ENCODE results near the gene TMEM30A.

The TMEM30A gene

GRCh38 chr6:75262716-75263400 lies 21.7 kb downstream of the TMEM30A start:
- no peak overlapping the region for H3K4me3 ChIP-seq (ENCODE audit: low read depth, low read length)
- no peak for TF ChIP-seq CTCF (IDR thresholded peaks at IDR 0.05; ENCODE audit: low read depth, low read length)

DNA sequence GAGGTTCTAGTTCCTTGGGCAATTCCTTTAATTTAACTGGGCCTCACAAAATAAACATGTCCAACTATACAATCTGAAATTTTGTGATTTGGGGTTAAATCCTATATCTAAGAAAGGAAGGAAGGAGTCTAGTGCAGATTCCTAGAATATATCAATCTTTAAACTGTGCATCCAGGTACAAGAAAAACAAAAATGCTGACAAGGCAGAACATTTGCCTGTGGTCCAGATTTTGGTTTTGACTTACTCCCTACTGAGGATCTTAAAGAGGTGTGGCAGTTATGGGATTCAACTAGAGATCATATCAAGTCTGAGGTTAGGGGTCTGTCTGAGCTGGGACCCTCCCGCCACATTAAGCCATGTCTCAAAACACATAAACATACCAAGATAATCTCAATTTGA lies 23.3 kb downstream of the TMEM30A start:
- no peak for TF ChIP-seq CTCF (IDR thresholded peaks at IDR 0.05; ENCODE audit: low read depth, low read length)

DNA sequence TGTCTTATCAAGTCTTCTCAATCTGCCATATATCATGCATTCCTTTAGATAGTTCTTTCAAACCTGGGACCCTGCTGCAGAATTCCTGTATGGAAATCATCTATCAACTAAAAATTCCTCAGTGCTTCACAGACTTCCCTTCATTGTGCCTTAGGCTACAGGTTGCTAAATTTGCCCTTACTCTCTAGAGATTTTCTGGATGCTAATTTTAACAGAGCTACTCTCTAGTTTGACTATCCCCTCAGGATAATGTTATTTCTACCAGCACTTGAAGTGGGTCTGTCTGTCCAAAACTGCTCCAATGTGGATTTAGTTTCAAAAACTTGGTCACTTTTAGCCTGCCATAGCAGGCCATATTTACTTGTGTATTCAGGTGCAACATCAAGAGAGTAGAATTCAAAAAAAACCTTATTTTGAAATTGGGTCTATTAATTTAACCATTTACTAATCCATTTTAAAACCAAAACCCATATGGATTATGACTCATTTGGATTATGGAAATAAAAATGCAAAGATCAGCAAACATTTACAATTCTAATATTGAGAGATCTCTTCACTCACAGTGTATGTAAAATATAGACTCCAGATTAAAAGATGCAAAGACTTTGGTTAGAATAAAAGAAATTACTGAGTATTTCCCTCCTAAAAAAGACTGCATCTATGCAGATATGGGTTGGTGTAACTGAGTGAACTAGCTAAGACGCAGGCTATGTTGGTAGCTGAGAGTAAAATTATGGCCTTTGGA lies 27.1 kb downstream of the TMEM30A start:
- no peak for TF ChIP-seq CTCF (IDR thresholded peaks at IDR 0.05; ENCODE audit: low read depth, low read length)
- H3K4me3 ChIP-seq (ENCODE audit: low read depth, low read length), result no peak overlapping the region

More for the DNA sequence above, 23.3 kb downstream of the TMEM30A start:
- H3K4me3 ChIP-seq (ENCODE audit: low read depth, low read length), result no peak overlapping the region

DNA sequence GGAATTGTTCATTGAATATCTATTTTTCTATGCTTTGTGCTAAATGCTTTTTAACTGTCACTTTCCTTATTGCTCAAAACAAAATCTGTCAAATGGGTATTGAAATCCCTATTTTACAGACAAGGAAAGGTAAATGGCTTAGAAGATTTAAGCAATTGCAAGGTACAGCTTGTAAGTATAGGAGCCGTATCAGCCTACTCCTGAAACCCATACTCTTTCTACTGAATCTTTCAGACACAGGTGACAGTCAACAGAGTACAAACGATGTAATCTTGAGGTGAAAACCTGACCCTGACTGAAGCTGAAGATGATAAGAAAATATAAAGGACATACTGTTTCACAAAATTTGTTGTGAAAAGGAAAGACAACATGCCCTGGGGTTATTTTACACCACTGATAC lies 34.0 kb downstream of the TMEM30A start:
- H3K4me3 ChIP-seq (ENCODE audit: low read depth, low read length), result no peak overlapping the region
- no peak for TF ChIP-seq CTCF (IDR thresholded peaks at IDR 0.05; ENCODE audit: low read depth, low read length)

- no peak overlapping the region for H3K4me3 ChIP-seq (ENCODE audit: low read depth, low read length)
- TF ChIP-seq CTCF (IDR thresholded peaks at IDR 0.05; ENCODE audit: low read depth, low read length), result no peak
Measured at GRCh38 chr6:75249837-75250236, 34.8 kb downstream of the TMEM30A start.

- no peak overlapping the region for H3K4me3 ChIP-seq (ENCODE audit: low read depth, low read length)
- no peak for TF ChIP-seq CTCF (IDR thresholded peaks at IDR 0.05; ENCODE audit: low read depth, low read length)
Measured at GRCh38 chr6:75246386-75246785, 38.2 kb downstream of the TMEM30A start.

DNA sequence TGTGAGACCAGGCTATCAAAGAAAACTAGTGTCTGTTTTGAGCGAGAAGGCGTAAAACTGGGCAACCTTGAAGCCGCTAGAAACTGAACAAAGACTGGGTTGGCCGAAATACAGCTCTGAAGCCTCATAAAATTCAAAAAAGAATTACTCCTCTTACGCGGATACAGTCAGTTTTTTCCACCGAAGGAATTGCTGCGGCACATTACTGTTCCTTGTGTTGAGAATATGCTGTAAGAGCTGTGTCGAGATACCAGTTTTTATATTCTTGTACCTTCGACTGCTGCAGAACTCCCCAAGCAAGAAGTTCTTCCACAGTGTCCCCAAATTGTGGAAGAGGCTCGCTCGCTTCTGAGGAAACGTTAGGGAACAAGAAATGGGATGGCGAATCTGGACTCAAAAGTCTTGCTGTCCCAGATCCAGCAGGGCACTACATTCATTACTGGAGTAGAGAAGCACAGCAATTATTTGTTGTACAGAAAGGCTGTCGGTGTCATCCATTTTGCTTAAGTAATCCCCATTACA lies 40.5 kb downstream of the TMEM30A start:
- TF ChIP-seq CTCF (IDR thresholded peaks at IDR 0.05; ENCODE audit: low read depth, low read length), result no peak
- H3K4me3 ChIP-seq (ENCODE audit: low read depth, low read length), result peak overlapping the region; percentile 97

Data from WI38 (cell line).